Activated B cell treated with CpG ODN at 0.5 μM for 24 hours (primary cell): ENCODE measurements around the gene CYB5R3. TPM values are rescaled to one million over a fixed set of nuclear protein-coding genes. Genes with fewer than 3 reads are reported as not detected.

ENCODE experiments used
- ATAC-seq: fragments of 200-7000 bp; cut with Tn5 transposase; one replicate; pipeline ENCODE4 v1.10.0; 2021; ENCODE audit warnings: low read depth, mild to moderate bottlenecking, moderate library complexity
- CTCF ChIA-PET: fragments of 350-600 bp; sonication (Branson Sonifier 250); formaldehyde crosslinking; loops from one replicate; lab custom pipeline; 2021; ENCODE audit warnings: antibody characterized with exemption; lab: Charles Lee
- POLR2A ChIA-PET: fragments of 350-600 bp; sonication (Branson Sonifier 250); formaldehyde crosslinking; loops from one replicate; lab custom pipeline; 2021; ENCODE audit warnings: antibody characterized with exemption; lab: Charles Lee
- DNase-seq: peaks from one replicate; pipeline ENCODE4 v3.0.0; 2022
- H3K27ac Mint-ChIP-seq: one replicate; pipeline ENCODE4 v1.8.0; 2020; ENCODE audit warnings: mixed read lengths
- H3K27me3 Mint-ChIP-seq: one replicate; pipeline ENCODE4 v1.8.0; 2021; ENCODE audit warnings: mixed read lengths
- H3K36me3 Mint-ChIP-seq: one replicate; pipeline ENCODE4 v1.8.0; 2021; ENCODE audit warnings: low read depth, mixed read lengths
- H3K4me1 Mint-ChIP-seq: one replicate; pipeline ENCODE4 v1.8.0; 2021; ENCODE audit warnings: mixed read lengths
- H3K4me3 Mint-ChIP-seq: one replicate; pipeline ENCODE4 v1.8.0; 2020; ENCODE audit warnings: mild to moderate bottlenecking, mixed read lengths
- H3K9me3 Mint-ChIP-seq: one replicate; pipeline ENCODE4 v1.8.0; 2020; ENCODE audit warnings: mixed read lengths
- CTCF ChIP-seq: fragments of 200-600 bp; IDR thresholded peaks from one replicate; pipeline ENCODE4 v1.8.0; 2022; ENCODE audit warnings: antibody characterized with exemption, mild to moderate bottlenecking
- intact Hi-C: fragments of 100-400 bp; cut with micrococcal nuclease; formaldehyde crosslinking; loops from one replicate; pipeline ENCODE4 v1.15.1; 2024
- total RNA-seq: library from RNA; stranded (reverse); gene quantifications from 2 replicates; pipeline ENCODE4 v1.2.3, GENCODE V29; 2022

CYB5R3 gene
- total RNA-seq, 1 donor from 2014 or later: 91.7 TPM

- DNase-seq (no peak), ATAC-seq (no peak)
- Mint-ChIP-seq H3K36me3 (no peaks in the 10 kb centered on the region), H3K4me3 (no peak overlapping the region), H3K27ac (no peak overlapping the region), H3K27me3 (no peaks in the 10 kb centered on the region), H3K4me1 (peaks cover 33% of the 10 kb centered on the region), H3K9me3 (no peaks in the 10 kb centered on the region)
- POLR2A ChIA-PET: no interaction called here
- TF ChIP-seq CTCF: no peak
- CTCF ChIA-PET: no interaction called here
- intact Hi-C loops: no loop called here
Observed at GRCh38 chr22:42688241-42689211, 39.3 kb upstream of the CYB5R3 start.

- CTCF ChIA-PET: no interaction called here
- Mint-ChIP-seq H3K36me3 (no peaks in the 10 kb centered on the region), H3K27ac (peak overlapping the region; percentile 64), H3K4me3 (no peak overlapping the region), H3K9me3 (no peaks in the 10 kb centered on the region), H3K4me1 (peaks cover 17% of the 10 kb centered on the region), H3K27me3 (no peaks in the 10 kb centered on the region)
- DNase-seq: no peak
- intact Hi-C loops: no loop called here
- no peak for TF ChIP-seq CTCF
- no peak for ATAC-seq
- POLR2A ChIA-PET: interaction anchor here (0.6 to 1.3 kb wide), 2 partner anchors 69 to 72 kb away, joined by 3 to 4 read pairs; no protein-coding TSS in a partner anchor
Observed at GRCh38 chr22:42686756-42687491, 37.7 kb upstream of the CYB5R3 start.

GRCh38 chr22:42685941-42686653, 36.9 kb upstream of the CYB5R3 start:
- ATAC-seq: no peak
- intact Hi-C loops: no loop called here
- POLR2A ChIA-PET: interaction anchor here (1.3 kb wide), 1 partner anchor 71 kb away, joined by 3 read pairs; no protein-coding TSS in a partner anchor

GRCh38 chr22:42684462-42685195, 35.4 kb upstream of the CYB5R3 start:
- POLR2A ChIA-PET: interaction anchor here (0.7 to 1.4 kb wide), 2 partner anchors 69 to 85 kb away, joined by 3 read pairs; partner anchors contain the start of gene POLDIP3
- intact Hi-C loops: no loop called here
- no peak for DNase-seq

More at GRCh38 chr22:42685941-42686653, 36.9 kb upstream of the CYB5R3 start:
- CTCF ChIA-PET: no interaction called here
- Mint-ChIP-seq H3K27me3 (no peaks in the 10 kb centered on the region), H3K36me3 (no peaks in the 10 kb centered on the region), H3K4me1 (peaks cover 9% of the 10 kb centered on the region), H3K4me3 (no peak overlapping the region), H3K9me3 (no peaks in the 10 kb centered on the region), H3K27ac (no peak overlapping the region)
- no peak for TF ChIP-seq CTCF
- DNase-seq: no peak

More at GRCh38 chr22:42684462-42685195, 35.4 kb upstream of the CYB5R3 start:
- H3K36me3 Mint-ChIP-seq: no peaks in the 10 kb centered on the region
- TF ChIP-seq CTCF: no peak
- peaks cover 3% of the 10 kb centered on the region for H3K9me3 Mint-ChIP-seq
- CTCF ChIA-PET: no interaction called here
- no peaks in the 10 kb centered on the region for H3K27me3 Mint-ChIP-seq
- no peak overlapping the region for H3K27ac Mint-ChIP-seq
- ATAC-seq: no peak
- no peak overlapping the region for H3K4me3 Mint-ChIP-seq
- H3K4me1 Mint-ChIP-seq: peaks cover 6% of the 10 kb centered on the region
